ENCODE results near the gene PIGT.
A peak's percentile ranks its signal among the peaks of the same experiment; 100 is the strongest.

The PIGT gene

DNA sequence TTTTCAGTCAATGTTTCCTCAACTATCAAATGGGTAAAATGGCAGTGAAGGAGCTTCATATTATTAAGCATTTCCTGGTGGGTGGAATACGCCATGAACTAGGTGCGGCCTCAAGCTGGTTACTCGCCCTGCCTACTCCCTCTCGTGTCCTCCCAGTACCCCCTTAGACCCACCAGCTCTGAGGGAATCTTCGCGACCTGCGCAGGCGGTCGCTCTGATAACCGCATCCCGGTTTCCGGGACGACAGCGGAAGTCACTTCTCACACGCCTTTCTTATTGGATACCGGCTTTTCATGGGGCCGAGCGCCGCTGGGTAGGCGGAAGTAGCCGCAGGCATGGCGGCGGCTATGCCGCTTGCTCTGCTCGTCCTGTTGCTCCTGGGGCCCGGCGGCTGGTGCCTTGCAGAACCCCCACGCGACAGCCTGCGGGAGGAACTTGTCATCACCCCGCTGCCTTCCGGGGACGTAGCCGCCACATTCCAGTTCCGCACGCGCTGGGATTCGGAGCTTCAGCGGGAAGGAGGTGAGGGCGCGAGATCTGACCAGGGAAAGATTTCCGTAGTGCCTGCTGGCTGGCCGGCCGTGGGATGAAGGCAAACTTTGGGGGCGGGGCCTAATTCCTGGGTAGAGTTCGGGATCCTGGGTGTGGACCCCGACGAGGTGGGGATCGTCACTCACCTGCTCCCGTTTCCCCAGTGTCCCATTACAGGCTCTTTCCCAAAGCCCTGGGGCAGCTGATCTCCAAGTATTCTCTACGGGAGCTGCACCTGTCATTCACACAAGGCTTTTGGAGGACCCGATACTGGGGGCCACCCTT, at the start of gene PIGT:
Gene PIGT (plus strand): TSS at position 320 of the 816 bp plus-strand sequence. CDS start 16 bp downstream, at position 336.
- TF ChIP-seq, protein P1, sequence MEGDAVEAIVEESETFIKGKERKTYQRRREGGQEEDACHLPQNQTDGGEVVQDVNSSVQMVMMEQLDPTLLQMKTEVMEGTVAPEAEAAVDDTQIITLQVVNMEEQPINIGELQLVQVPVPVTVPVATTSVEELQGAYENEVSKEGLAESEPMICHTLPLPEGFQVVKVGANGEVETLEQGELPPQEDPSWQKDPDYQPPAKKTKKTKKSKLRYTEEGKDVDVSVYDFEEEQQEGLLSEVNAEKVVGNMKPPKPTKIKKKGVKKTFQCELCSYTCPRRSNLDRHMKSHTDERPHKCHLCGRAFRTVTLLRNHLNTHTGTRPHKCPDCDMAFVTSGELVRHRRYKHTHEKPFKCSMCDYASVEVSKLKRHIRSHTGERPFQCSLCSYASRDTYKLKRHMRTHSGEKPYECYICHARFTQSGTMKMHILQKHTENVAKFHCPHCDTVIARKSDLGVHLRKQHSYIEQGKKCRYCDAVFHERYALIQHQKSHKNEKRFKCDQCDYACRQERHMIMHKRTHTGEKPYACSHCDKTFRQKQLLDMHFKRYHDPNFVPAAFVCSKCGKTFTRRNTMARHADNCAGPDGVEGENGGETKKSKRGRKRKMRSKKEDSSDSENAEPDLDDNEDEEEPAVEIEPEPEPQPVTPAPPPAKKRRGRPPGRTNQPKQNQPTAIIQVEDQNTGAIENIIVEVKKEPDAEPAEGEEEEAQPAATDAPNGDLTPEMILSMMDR (IDR thresholded peaks at IDR 0.05; ENCODE audit: insufficient read depth, low read depth, low read length, missing control alignments): no peak
- peak; percentile 91 for DNase-seq (ENCODE audit: low read depth)

DNA sequence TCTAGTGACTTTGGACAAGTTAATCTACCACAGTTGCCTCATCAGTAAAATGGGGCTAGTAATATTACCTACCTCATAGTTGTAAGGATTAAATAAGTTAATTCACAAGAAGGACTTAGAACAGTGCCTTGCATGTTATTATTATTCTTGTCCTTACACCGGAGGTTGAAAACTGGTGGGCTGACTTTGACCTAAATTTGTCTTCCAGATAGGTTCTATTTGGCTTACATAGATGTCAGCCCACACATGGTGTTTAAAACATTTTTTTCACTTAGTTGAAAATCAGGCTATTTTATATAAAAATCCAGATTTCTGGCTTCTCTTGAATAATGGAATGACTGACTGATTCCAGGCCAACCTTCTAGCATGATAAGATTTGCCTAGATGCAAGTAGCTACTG, 49.7 kb upstream of the PIGT start:
- no peak for DNase-seq (ENCODE audit: low read depth)
- H3K4me3 ChIP-seq (ENCODE audit: low read depth, low read length): no peak overlapping the region
- TF ChIP-seq, protein P1 (IDR thresholded peaks at IDR 0.05; ENCODE audit: insufficient read depth, low read depth, low read length, missing control alignments): no peak

More for the DNA sequence above, at the start of gene PIGT:
- H3K4me3 ChIP-seq (ENCODE audit: low read depth, low read length): peak within 1 kb of the TSS; percentile 99

DNA sequence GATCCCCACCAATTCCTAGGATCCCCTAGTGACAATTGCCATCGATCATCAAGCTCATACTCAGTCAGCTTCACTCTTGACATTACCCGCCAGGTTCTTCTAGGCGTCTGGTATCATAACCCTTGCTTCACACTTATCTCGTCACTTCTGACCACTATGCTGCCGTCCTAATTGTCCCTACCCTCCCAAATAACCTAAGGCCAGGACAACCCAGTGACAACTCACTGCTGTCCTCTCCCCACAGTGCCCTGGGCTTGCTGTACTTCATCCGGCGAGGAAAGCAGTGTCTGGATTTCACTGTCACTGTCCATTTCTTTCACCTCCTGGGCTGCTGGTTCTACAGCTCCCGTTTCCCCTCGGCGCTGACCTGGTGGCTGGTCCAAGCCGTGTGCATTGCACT, 49.3 kb upstream of the PIGT start:
- TF ChIP-seq, protein P1 (IDR thresholded peaks at IDR 0.05; ENCODE audit: insufficient read depth, low read depth, low read length, missing control alignments): no peak
- DNase-seq (ENCODE audit: low read depth): no peak
- no peak overlapping the region for H3K4me3 ChIP-seq (ENCODE audit: low read depth, low read length)

DNA sequence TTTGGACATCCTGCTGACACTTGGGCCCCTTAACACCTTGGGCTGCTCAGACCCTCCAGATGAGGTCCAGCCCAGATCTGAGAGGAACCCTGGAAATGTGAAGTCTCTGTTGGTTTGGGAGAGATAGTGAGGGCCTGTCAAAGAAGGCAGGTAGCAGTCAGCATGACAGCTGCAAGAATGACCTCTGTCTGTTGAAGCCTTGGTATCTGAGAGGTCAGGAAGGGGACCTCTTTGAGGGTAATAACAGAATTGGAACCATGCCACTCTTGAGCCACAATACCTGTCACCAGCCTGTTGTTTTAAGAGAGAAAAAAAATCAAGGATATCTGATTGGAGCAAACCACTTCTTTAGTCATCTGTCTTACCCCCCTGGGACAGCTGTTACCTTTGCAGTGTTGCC, 48.8 kb upstream of the PIGT start:
- no peak overlapping the region for H3K4me3 ChIP-seq (ENCODE audit: low read depth, low read length)
- TF ChIP-seq, protein P1 (IDR thresholded peaks at IDR 0.05; ENCODE audit: insufficient read depth, low read depth, low read length, missing control alignments): no peak
- DNase-seq (ENCODE audit: low read depth): no peak

GRCh38 chr20:45368221-45368980, 47.5 kb upstream of the PIGT start:
- TF ChIP-seq, protein P1 (IDR thresholded peaks at IDR 0.05; ENCODE audit: insufficient read depth, low read depth, low read length, missing control alignments): no peak
- peak; percentile 96 for DNase-seq (ENCODE audit: low read depth)
- H3K4me3 ChIP-seq (ENCODE audit: low read depth, low read length): no peak overlapping the region

GRCh38 chr20:45370571-45371160, 45.3 kb upstream of the PIGT start:
- no peak for DNase-seq (ENCODE audit: low read depth)
- H3K4me3 ChIP-seq (ENCODE audit: low read depth, low read length): no peak overlapping the region
- TF ChIP-seq, protein P1 (IDR thresholded peaks at IDR 0.05; ENCODE audit: insufficient read depth, low read depth, low read length, missing control alignments): no peak
